Measurements from ENCODE around the gene CFAP61. TPM values are rescaled to one million over a fixed set of nuclear protein-coding genes. Genes with fewer than 3 reads are reported as not detected.

Gene CFAP61
- total and polyA plus RNA-seq, 2 experiments from 2014 or later = 0.21 TPM; not detected in 1

DNA sequence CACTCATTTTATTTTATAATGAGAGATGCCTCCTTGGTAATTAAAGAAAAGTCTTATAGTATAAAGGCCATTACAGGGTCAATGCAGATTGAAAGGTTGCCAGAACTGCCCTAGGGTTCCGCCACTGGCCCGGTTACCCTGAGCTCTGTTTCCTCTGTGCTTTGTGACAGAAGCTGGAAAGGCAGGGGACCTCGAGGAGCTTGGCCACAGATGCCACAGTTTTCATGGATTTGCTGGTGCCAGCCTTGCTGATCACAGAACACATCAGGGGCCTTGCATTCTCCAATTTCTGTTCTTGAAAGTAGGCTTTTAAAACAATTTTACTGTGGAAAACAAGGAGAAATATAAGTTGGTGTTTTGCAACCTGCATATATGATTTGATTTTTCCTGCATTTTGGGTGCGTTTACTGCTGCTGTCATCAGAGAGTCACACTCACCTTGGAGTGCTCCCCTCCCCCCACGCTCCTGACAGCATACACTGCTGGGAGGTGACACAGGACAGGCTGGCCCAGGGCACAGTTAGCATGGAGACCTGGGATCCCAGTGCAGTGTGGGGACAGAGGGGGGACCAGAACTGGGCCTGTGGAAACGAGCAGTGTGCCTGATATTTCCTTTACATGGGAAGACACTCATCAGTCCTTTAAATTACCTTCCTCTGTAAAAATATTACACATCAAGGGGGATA lies 142.8 kb downstream of the CFAP61 start (continued):
- TF ChIP-seq REST (IDR thresholded peaks at IDR 0.05; ENCODE audit: unreplicated experiment) = no peak
- TF ChIP-seq ZNF462 (CRISPR knock-in tag; IDR thresholded peaks at IDR 0.05) = no peak

GRCh38 chr20:20196610-20197009 lies 144.3 kb downstream of the CFAP61 start:
- peaks cover 7% of the 10 kb centered on the region for H3K4me1 ChIP-seq (ENCODE audit: insufficient read depth)
- Mint-ChIP-seq H3K27me3 (ENCODE audit: insufficient read depth, low read depth, poor library complexity) (no peaks in the 10 kb centered on the region), H3K36me3 (ENCODE audit: low read depth) (no peaks in the 10 kb centered on the region), H3K4me1 (peaks cover 10% of the 10 kb centered on the region), H3K27ac (no peak overlapping the region), H3K9me3 (no peaks in the 10 kb centered on the region), H3K4me3 (no peak overlapping the region)
- DNase-seq (ENCODE audit: low spot score) (no peak), ATAC-seq (no peak)
- H3F3A ChIP-seq (replicated peaks; ENCODE audit: low read depth) = no peaks in the 10 kb centered on the region
- H3K9me2 ChIP-seq (ENCODE audit: insufficient read depth) = no peaks in the 10 kb centered on the region
- no peaks in the 10 kb centered on the region for H3K79me2 ChIP-seq (replicated peaks; ENCODE audit: insufficient read depth)
- no peaks in the 10 kb centered on the region for H4K20me1 ChIP-seq (replicated peaks; ENCODE audit: insufficient read depth)
- no peak overlapping the region; the same call in 1 of the 2 replicates for H2AFZ ChIP-seq
- H3K27me3 ChIP-seq (ENCODE audit: insufficient read depth) = no peaks in the 10 kb centered on the region
- H3K4me2 ChIP-seq = no peak overlapping the region
- no peaks in the 10 kb centered on the region for H3K36me3 ChIP-seq (ENCODE audit: insufficient read depth)
- H3K4me3 ChIP-seq = no peak overlapping the region
- no peak overlapping the region for H3K27ac ChIP-seq (ENCODE audit: low read depth)
- TF ChIP-seq EZH2phosphoT487 (IDR thresholded peaks at IDR 0.05; ENCODE audit: unreplicated experiment) (no peak), JUNB (IDR thresholded peaks at IDR 0.05; ENCODE audit: unreplicated experiment) (no peak), ETS1 (IDR thresholded peaks at IDR 0.05) (no peak), NANOG (IDR thresholded peaks at IDR 0.05; ENCODE audit: borderline replicate concordance) (no peak), STAT1 (IDR thresholded peaks at IDR 0.05; ENCODE audit: unreplicated experiment) (no peak), ZNF114 (CRISPR knock-in tag; IDR thresholded peaks at IDR 0.05) (no peak)
- TF ChIP-seq, protein P1, sequence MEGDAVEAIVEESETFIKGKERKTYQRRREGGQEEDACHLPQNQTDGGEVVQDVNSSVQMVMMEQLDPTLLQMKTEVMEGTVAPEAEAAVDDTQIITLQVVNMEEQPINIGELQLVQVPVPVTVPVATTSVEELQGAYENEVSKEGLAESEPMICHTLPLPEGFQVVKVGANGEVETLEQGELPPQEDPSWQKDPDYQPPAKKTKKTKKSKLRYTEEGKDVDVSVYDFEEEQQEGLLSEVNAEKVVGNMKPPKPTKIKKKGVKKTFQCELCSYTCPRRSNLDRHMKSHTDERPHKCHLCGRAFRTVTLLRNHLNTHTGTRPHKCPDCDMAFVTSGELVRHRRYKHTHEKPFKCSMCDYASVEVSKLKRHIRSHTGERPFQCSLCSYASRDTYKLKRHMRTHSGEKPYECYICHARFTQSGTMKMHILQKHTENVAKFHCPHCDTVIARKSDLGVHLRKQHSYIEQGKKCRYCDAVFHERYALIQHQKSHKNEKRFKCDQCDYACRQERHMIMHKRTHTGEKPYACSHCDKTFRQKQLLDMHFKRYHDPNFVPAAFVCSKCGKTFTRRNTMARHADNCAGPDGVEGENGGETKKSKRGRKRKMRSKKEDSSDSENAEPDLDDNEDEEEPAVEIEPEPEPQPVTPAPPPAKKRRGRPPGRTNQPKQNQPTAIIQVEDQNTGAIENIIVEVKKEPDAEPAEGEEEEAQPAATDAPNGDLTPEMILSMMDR (conservative IDR thresholded peaks at IDR 0.05; ENCODE audit: low read depth in 2 of 2) = no peak

Data from GM23338 (cell line).